H1 (cell line): ENCODE measurements around the gene ELOVL6. TPM values are rescaled to one million over a fixed set of nuclear protein-coding genes. Genes with fewer than 3 reads are reported as not detected.

Experiments
- CTCF ChIA-PET: fragments of 300-600 bp; sonication (Branson Sonifier 250); formaldehyde crosslinking; loops from one replicate; lab custom pipeline; 2021; ENCODE audit not compliant: partially characterized antibody; lab: Charles Lee
- POLR2A ChIA-PET: fragments of 300-600 bp; sonication (Branson Sonifier 250); formaldehyde crosslinking; loops from one replicate; lab custom pipeline; 2021; ENCODE audit warnings: inconsistent platforms; ENCODE audit not compliant: partially characterized antibody; lab: Charles Lee
- DNase-seq, 2 experiments: peaks; one replicate each; pipeline versions ENCODE4 v3.0.0 to v3.0.0-alpha.2; 2010 to 2022; ENCODE audit warnings: low spot score in 2 of 2, low read depth in 1 of 2, mixed read lengths in 1 of 2
- FAIRE-seq: peaks from 2 replicates; lab custom pipeline; 2011; peaks lifted over from hg19 to GRCh38; lab: Jason Lieb, UNC
- H2AFZ ChIP-seq: 2 replicates; pipeline ENCODE4 v1.8.1; 2012; ENCODE audit warnings: low read length, inconsistent platforms
- H2AK5ac ChIP-seq: 2 replicates; pipeline ENCODE4 v1.6.1; 2013; ENCODE audit warnings: low read depth, low read length
- H2BK120ac ChIP-seq: replicated peaks from 2 replicates; pipeline ENCODE3; 2013; ENCODE audit warnings: low read depth, low read length, inconsistent platforms
- H2BK12ac ChIP-seq: 2 replicates; pipeline ENCODE4 v1.6.1; 2013; ENCODE audit warnings: low read depth, low read length
- H2BK15ac ChIP-seq: 2 replicates; pipeline ENCODE4 v1.6.1; 2013; ENCODE audit warnings: low read length
- H2BK20ac ChIP-seq: 2 replicates; pipeline ENCODE4 v1.6.1; 2013; ENCODE audit warnings: low read length
- H2BK5ac ChIP-seq: 2 replicates; pipeline ENCODE4 v1.6.1; 2013; ENCODE audit warnings: low read depth, low read length
- H3K14ac ChIP-seq: 2 replicates; pipeline ENCODE4 v1.6.1; 2013; ENCODE audit warnings: inconsistent platforms; ENCODE audit not compliant: insufficient read length
- H3K18ac ChIP-seq: 2 replicates; pipeline ENCODE4 v1.6.1; 2013; ENCODE audit warnings: low read length; ENCODE audit errors: extremely low read depth
- H3K23ac ChIP-seq: 2 replicates; pipeline ENCODE4 v1.6.1; 2013; ENCODE audit warnings: inconsistent platforms; ENCODE audit not compliant: insufficient read length
- H3K23me2 ChIP-seq: 2 replicates; pipeline ENCODE4 v1.6.1; 2013; ENCODE audit warnings: low read depth, low read length
- H3K27ac ChIP-seq: 2 replicates; pipeline ENCODE4 v1.6.1; 2011; ENCODE audit warnings: low read depth, low read length, inconsistent platforms
- H3K27me3 ChIP-seq, 4 experiments: replicated peaks in 1 of 4; 1 replicate in 1 of 4; 2 replicates in 3 of 4; pipeline versions ENCODE4 v1.6.1 to v1.8.1; 2011 to 2013; ENCODE audit warnings: low read length in 3 of 4, mild to moderate bottlenecking in 3 of 4, inconsistent platforms in 2 of 4, mixed read lengths in 2 of 4, moderate library complexity in 1 of 4; ENCODE audit not compliant: control insufficient read depth in 3 of 4, insufficient read depth in 3 of 4; ENCODE audit errors: extremely low read depth in 1 of 4
- H3K36me3 ChIP-seq, 4 experiments: 2 replicates each; pipeline versions ENCODE4 v1.6.1 to v1.8.1; 2011 to 2013; ENCODE audit warnings: mild to moderate bottlenecking in 4 of 4, low read length in 3 of 4, moderate library complexity in 2 of 4, control low read depth in 1 of 4, inconsistent platforms in 1 of 4; ENCODE audit not compliant: insufficient read depth in 4 of 4, control insufficient read depth in 2 of 4
- H3K4ac ChIP-seq: replicated peaks from 2 replicates; pipeline ENCODE3; 2013; ENCODE audit warnings: low read length, low read depth, mixed read lengths, inconsistent platforms; ENCODE audit not compliant: insufficient read length
- H3K4me1 ChIP-seq, 4 experiments: replicated peaks in 1 of 4; 1 replicate in 1 of 4; 2 replicates in 3 of 4; pipeline versions ENCODE4 v1.6.1 to v1.8.1; 2011 to 2013; ENCODE audit warnings: low read length in 3 of 4, inconsistent platforms in 2 of 4, mixed read lengths in 1 of 4; ENCODE audit not compliant: insufficient read depth in 4 of 4, control insufficient read depth in 3 of 4
- H3K4me2 ChIP-seq, 2 experiments: 2 replicates each; pipeline versions ENCODE4 v1.6.1 to v1.8.1; 2011 to 2013; ENCODE audit warnings: low read depth in 2 of 2, low read length in 2 of 2, control low read depth in 1 of 2, inconsistent platforms in 1 of 2, mild to moderate bottlenecking in 1 of 2; ENCODE audit not compliant: insufficient read depth in 1 of 2
- H3K4me3 ChIP-seq, 4 experiments: fragments of 200-600, 300-600 bp in 1 of 4; sonication (generic), shearing (Covaris generic), sonication (Bioruptor Twin) in 1 of 4; 2 replicates each; pipeline versions ENCODE4 v1.5.1 to v1.8.1; 2011 to 2016; ENCODE audit warnings: low read length in 4 of 4, low read depth in 3 of 4, control low read depth in 2 of 4, inconsistent platforms in 2 of 4, mild to moderate bottlenecking in 2 of 4, mixed read lengths in 1 of 4, moderate library complexity in 1 of 4; ENCODE audit not compliant: insufficient read depth in 2 of 4; ENCODE audit errors: extremely low read depth in 1 of 4
- H3K56ac ChIP-seq: replicated peaks from 2 replicates; pipeline ENCODE3; 2013; ENCODE audit warnings: low read depth, mild to moderate bottlenecking, mixed read lengths, low read length, inconsistent platforms; ENCODE audit not compliant: insufficient read length
- H3K79me1 ChIP-seq: 2 replicates; pipeline ENCODE4 v1.6.1; 2013; ENCODE audit warnings: low read depth, low read length, control low read depth
- H3K79me2 ChIP-seq, 2 experiments: 2 replicates each; pipeline versions ENCODE4 v1.6.1 to v1.8.1; 2012 to 2013; ENCODE audit warnings: low read length in 2 of 2, mild to moderate bottlenecking in 2 of 2, inconsistent platforms in 1 of 2; ENCODE audit not compliant: insufficient read depth in 2 of 2, control insufficient read depth in 1 of 2
- H3K9ac ChIP-seq, 4 experiments: replicated peaks in 1 of 4; 1 replicate in 1 of 4; 2 replicates in 3 of 4; pipeline versions ENCODE4 v1.6.1 to v1.8.1; 2011 to 2013; ENCODE audit warnings: low read depth in 3 of 4, low read length in 3 of 4, control low read depth in 2 of 4, mild to moderate bottlenecking in 2 of 4, moderate library complexity in 2 of 4, inconsistent platforms in 1 of 4; ENCODE audit errors: extremely low read depth in 1 of 4
- H3K9me3 ChIP-seq, 2 experiments: 2 replicates each; pipeline versions ENCODE4 v1.6.1 to v1.8.1; 2012 to 2013; ENCODE audit warnings: mild to moderate bottlenecking in 2 of 2, moderate library complexity in 2 of 2, control low read depth in 1 of 2, inconsistent platforms in 1 of 2, low read depth in 1 of 2, low read length in 1 of 2, mixed read lengths in 1 of 2; ENCODE audit not compliant: insufficient read depth in 2 of 2
- H4K20me1 ChIP-seq, 2 experiments: replicated peaks in 1 of 2; 2 replicates each; pipeline versions ENCODE3 to v1.8.1; 2011 to 2013; ENCODE audit warnings: inconsistent platforms in 2 of 2, low read length in 2 of 2, mild to moderate bottlenecking in 1 of 2; ENCODE audit not compliant: insufficient read depth in 2 of 2, control insufficient read depth in 1 of 2
- H4K5ac ChIP-seq: 2 replicates; pipeline ENCODE4 v1.6.1; 2013; ENCODE audit warnings: low read length, low read depth, mixed read lengths, inconsistent platforms; ENCODE audit not compliant: insufficient read length
- H4K8ac ChIP-seq: 2 replicates; pipeline ENCODE4 v1.8.0; 2013; ENCODE audit warnings: mild to moderate bottlenecking, moderate library complexity, low read length, inconsistent platforms; ENCODE audit not compliant: insufficient read depth; ENCODE audit errors: extremely low read depth
- H4K91ac ChIP-seq: replicated peaks from 2 replicates; pipeline ENCODE3; 2013; ENCODE audit warnings: low read length, mixed read lengths, inconsistent platforms; ENCODE audit not compliant: insufficient read length
- BACH1 ChIP-seq: IDR thresholded peaks from 2 replicates; pipeline ENCODE4 v1.6.1; 2012; ENCODE audit warnings: low read length, improper control_type of control experiment
- EZH2 ChIP-seq: fragments of 200-600 bp; sonication (generic); IDR thresholded peaks from 2 replicates; pipeline ENCODE4 v1.7.1; 2012; ENCODE audit warnings: low read depth, mild to moderate bottlenecking, moderate library complexity, low read length, inconsistent platforms; ENCODE audit not compliant: severe bottlenecking
- NANOG ChIP-seq: IDR thresholded peaks from 2 replicates; pipeline ENCODE4 v1.6.1; 2011; ENCODE audit warnings: low read length, low read depth, mild to moderate bottlenecking, inconsistent platforms; ENCODE audit not compliant: insufficient read depth, poor library complexity, severe bottlenecking
- POU5F1 ChIP-seq: IDR thresholded peaks from 2 replicates; pipeline ENCODE4 v1.6.1; 2011; ENCODE audit warnings: low read depth, mild to moderate bottlenecking, low read length, moderate library complexity
- RBBP5 ChIP-seq: IDR thresholded peaks from 2 replicates; pipeline ENCODE4 v1.7.1; 2012; ENCODE audit warnings: low read depth, mild to moderate bottlenecking, inconsistent platforms, low read length, moderate library complexity, borderline replicate concordance
- YY1 ChIP-seq: IDR thresholded peaks from 2 replicates; pipeline ENCODE4 v1.6.1; 2011; ENCODE audit warnings: low read depth, mild to moderate bottlenecking, low read length
- WGBS, 2 experiments: shearing (Covaris generic) in 1 of 2; methylation state at CpG; one replicate each; pipeline versions ENCODE4 v1.1.6 to v1.1.7; 2013 to 2015; ENCODE audit warnings: low lambda C conversion rate in 2 of 2, mixed read lengths in 2 of 2, inconsistent platforms in 1 of 2, low coverage in 1 of 2, missing lambda C conversion rate in 1 of 2; ENCODE audit not compliant: insufficient replicate concordance in 2 of 2, insufficient coverage in 1 of 2, insufficient read length in 1 of 2; ENCODE audit errors: extremely low coverage in 1 of 2, missing lambda C conversion rate in 1 of 2; 5-methylcytosine and 5-hydroxymethylcytosine counted together
- polyA plus RNA-seq, 7 experiments: library from polyadenylated mRNA; depleted of rRNA in 3 of 7; stranded (reverse) in 5 of 7; unstranded in 2 of 7; fragments of >200 nt in 5 of 7; fragments of 200-250 nt in 2 of 7; gene quantifications; 1 replicate in 5 of 7; 2 replicates in 1 of 7; 4 replicates in 1 of 7; pipeline versions ENCODE4 v1.2.1 to v1.2.3, GENCODE V29; 2011 to 2013; ENCODE audit warnings: missing spikeins in 2 of 7, mixed read lengths in 2 of 7
- total RNA-seq: library from RNA; stranded (reverse); fragmentation: NEBNext Ultra II Directional; extraction: Animal tissue kit (Norgen Biotek cat#: 25700); gene quantifications from 2 replicates; pipeline ENCODE4 v1.2.1, GENCODE V29; 2021
- TF ChIP-seq, protein P1 (sequence below), 3 experiments: IDR thresholded peaks; 1 replicate in 2 of 3; 2 replicates in 1 of 3; pipeline versions ENCODE4 v1.5.1 to v1.6.1; 2011; ENCODE audit warnings: low read length in 3 of 3, mild to moderate bottlenecking in 3 of 3, inconsistent platforms in 2 of 3, low read depth in 1 of 3, moderate library complexity in 1 of 3; ENCODE audit not compliant: insufficient read depth in 1 of 3; ENCODE audit errors: control extremely low read depth in 1 of 3

The ELOVL6 gene
- total and polyA plus RNA-seq, 2 of the 8 experiments (the other 6 are each of a cell fraction or from before 2014, with no cell fraction given), result 27.8 to 86.6 TPM

DNA sequence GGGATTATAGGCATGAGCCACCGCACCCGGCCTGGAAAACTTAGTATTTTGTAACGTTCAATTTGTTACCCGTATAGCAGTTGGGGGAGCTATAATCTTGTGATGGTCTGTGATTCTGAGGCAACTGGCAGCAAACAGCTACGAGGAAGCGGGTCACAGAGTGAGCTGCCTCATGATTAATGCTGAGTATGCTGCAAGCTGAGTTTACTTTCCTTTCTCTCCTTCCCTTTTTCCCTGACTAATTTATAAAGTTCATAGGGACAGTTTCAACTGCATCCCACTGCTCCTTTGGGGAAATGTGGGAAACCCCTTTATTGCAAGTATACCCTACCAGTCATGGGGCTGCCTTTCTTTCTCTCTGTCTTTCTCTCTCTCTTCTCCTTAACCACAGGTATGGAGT lies 17.7 kb upstream of the ELOVL6 start:
- Histone ChIP-seq H3K9ac (no peak overlapping the region), H2BK20ac (no peak overlapping the region), H3K27me3 (no peaks in the 10 kb centered on the region), H3K23me2 (no peaks in the 10 kb centered on the region; the same call in 1 of the 2 replicates), H3K4me2 (no peak overlapping the region), H2BK15ac (no peak overlapping the region), H2BK5ac (no peak overlapping the region), H4K8ac (no peak overlapping the region), H3K4me1 (peaks cover 0 to 3% (median 0%) of the 10 kb centered on the region in 4 experiments; a peak in 1 of 7 replicates), H4K5ac (no peak overlapping the region), H3K14ac (no peak overlapping the region), H2AK5ac (no peak overlapping the region), H3K4me3 (no peak overlapping the region), H3K79me1 (no peaks in the 10 kb centered on the region), H3K23ac (no peak overlapping the region), H3K36me3 (no peaks in the 10 kb centered on the region), H3K4ac (no peak overlapping the region), H2AFZ (no peak overlapping the region), H3K18ac (no peak overlapping the region), H4K91ac (no peak overlapping the region), H4K20me1 (no peaks in the 10 kb centered on the region), H3K9me3 (peaks cover 0 to 4% of the 10 kb centered on the region in 2 experiments; a peak in 2 of 4 replicates), H3K27ac (no peak overlapping the region), H3K79me2 (no peaks in the 10 kb centered on the region), H3K56ac (no peak overlapping the region), H2BK12ac (no peak overlapping the region), H2BK120ac (no peak overlapping the region)
- WGBS, 2 experiments, result 93% methylated on average over 6 of the region's 6 CpGs; no CpG with 5 or more reads in 1 of the 2 experiments
- ChIA-PET POLR2A (interaction anchor here (1.2 kb wide), 1 partner anchor 18 kb away, joined by 3 read pairs; the partner anchor contains the start of gene ELOVL6), CTCF (interaction anchor here (0.7 to 1.6 kb wide), 3 partner anchors 9 to 166 kb away, joined by 3 to 7 read pairs (median 3); no protein-coding TSS in a partner anchor)
- FAIRE-seq (no peak), DNase-seq (no peak)
- TF ChIP-seq NANOG (no peak), RBBP5 (no peak), POU5F1 (no peak), BACH1 (no peak), YY1 (no peak), EZH2 (no peak)
- TF ChIP-seq, protein P1, sequence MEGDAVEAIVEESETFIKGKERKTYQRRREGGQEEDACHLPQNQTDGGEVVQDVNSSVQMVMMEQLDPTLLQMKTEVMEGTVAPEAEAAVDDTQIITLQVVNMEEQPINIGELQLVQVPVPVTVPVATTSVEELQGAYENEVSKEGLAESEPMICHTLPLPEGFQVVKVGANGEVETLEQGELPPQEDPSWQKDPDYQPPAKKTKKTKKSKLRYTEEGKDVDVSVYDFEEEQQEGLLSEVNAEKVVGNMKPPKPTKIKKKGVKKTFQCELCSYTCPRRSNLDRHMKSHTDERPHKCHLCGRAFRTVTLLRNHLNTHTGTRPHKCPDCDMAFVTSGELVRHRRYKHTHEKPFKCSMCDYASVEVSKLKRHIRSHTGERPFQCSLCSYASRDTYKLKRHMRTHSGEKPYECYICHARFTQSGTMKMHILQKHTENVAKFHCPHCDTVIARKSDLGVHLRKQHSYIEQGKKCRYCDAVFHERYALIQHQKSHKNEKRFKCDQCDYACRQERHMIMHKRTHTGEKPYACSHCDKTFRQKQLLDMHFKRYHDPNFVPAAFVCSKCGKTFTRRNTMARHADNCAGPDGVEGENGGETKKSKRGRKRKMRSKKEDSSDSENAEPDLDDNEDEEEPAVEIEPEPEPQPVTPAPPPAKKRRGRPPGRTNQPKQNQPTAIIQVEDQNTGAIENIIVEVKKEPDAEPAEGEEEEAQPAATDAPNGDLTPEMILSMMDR (IDR thresholded peaks at IDR 0.05; ENCODE audit: control extremely low read depth in 1 of 3, insufficient read depth in 1 of 3, low read depth in 1 of 3, low read length in 3 of 3), result no peak
